ENCODE data around the gene BFSP2. TPM values are rescaled to one million over a fixed set of nuclear protein-coding genes. Genes with fewer than 3 reads are reported as not detected.

BFSP2 gene
- total and polyA plus RNA-seq, 2 donors (not counting 1 experiment from before 2014, with no cell fraction given), result 0.60 to 1.6 TPM

DNA sequence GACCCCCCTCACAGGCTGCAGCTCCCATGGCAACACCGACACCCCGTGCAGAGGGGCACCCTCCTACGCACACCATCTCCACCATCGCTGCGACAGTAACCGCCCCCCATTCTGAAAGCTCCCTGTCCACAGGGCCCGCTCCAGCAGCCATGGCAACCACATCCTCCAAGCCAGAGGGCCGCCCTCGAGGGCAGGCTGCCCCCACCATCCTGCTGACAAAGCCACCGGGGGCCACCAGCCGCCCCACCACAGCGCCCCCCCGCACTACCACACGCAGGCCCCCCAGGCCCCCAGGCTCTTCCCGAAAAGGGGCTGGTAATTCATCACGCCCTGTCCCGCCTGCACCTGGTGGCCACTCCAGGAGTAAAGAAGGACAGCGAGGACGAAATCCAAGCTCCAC is 19.9 kb upstream of the BFSP2 start:
- no peak for ATAC-seq (ENCODE audit: low read depth)
- H3K9me3 Mint-ChIP-seq (ENCODE audit: insufficient read depth), result no peaks in the 10 kb centered on the region
- no peak overlapping the region for H2AFZ ChIP-seq (ENCODE audit: insufficient read depth, low read depth, low read length, poor library complexity, severe bottlenecking)
- no peak overlapping the region for H3K27ac Mint-ChIP-seq
- no peak for DNase-seq
- no peaks in the 10 kb centered on the region for H3K36me3 ChIP-seq (replicated peaks in 1 of 2; ENCODE audit: control extremely low read depth in 1 of 2, control insufficient read depth in 1 of 2, extremely low read depth in 1 of 2, insufficient read depth in 2 of 2, low read length in 1 of 2)
- POLR2A ChIA-PET, result no interaction called here
- no peaks in the 10 kb centered on the region for H3K4me1 Mint-ChIP-seq
- H4K20me1 ChIP-seq (ENCODE audit: control insufficient read depth, insufficient read depth, low read length, poor library complexity, severe bottlenecking), result no peaks in the 10 kb centered on the region
- intact Hi-C loops (cut with micrococcal nuclease), result loop anchor here (10.0 kb wide), 1 partner anchor 845 kb away; no protein-coding TSS in a partner anchor
- no peak overlapping the region for H3K4me3 ChIP-seq (ENCODE audit: control extremely low read depth in 1 of 5, extremely low read depth in 1 of 5, insufficient read depth in 1 of 5, low read depth in 2 of 5, low read length in 4 of 5)
- H3K4me1 ChIP-seq (ENCODE audit: control insufficient read depth in 2 of 2, insufficient read depth in 2 of 2, low read length in 2 of 2), result no peaks in the 10 kb centered on the region
- peaks cover 0 to 3% (median 0%) of the 10 kb centered on the region in 4 experiments for H3K27me3 ChIP-seq (replicated peaks in 1 of 4; ENCODE audit: control extremely low read depth in 1 of 4, control insufficient read depth in 3 of 4, insufficient read depth in 4 of 4, low read length in 3 of 4)
- H3K27me3 Mint-ChIP-seq, result no peaks in the 10 kb centered on the region
- WGBS (ENCODE audit: insufficient coverage), result 94% methylated on average over 19 of the region's 19 CpGs
- no peak overlapping the region for H3K4me3 Mint-ChIP-seq
- no peak overlapping the region for H3K27ac ChIP-seq (ENCODE audit: low read length in 2 of 2)
- H3K4me2 ChIP-seq (replicated peaks; ENCODE audit: low read depth, low read length, poor library complexity, severe bottlenecking), result no peak overlapping the region
- no peaks in the 10 kb centered on the region for H3K9me3 ChIP-seq (ENCODE audit: control extremely low read depth in 1 of 3, control insufficient read depth in 2 of 3, insufficient read depth in 1 of 3, low read length in 2 of 3)
- CTCF ChIA-PET, result no interaction called here
- TF ChIP-seq CTCF (IDR thresholded peaks at IDR 0.05) (no peak), EZH2 (IDR thresholded peaks at IDR 0.05; ENCODE audit: borderline replicate concordance, insufficient read depth, low read depth, low read length, poor library complexity, severe bottlenecking) (no peak)
- no peak overlapping the region for H3K9ac ChIP-seq (ENCODE audit: low read length)
- no peaks in the 10 kb centered on the region for H3K79me2 ChIP-seq (ENCODE audit: control insufficient read depth, insufficient read depth, low read length)

GRCh38 chr3:133380481-133381225 is 19.2 kb upstream of the BFSP2 start:
- H3K27ac Mint-ChIP-seq, result no peak overlapping the region
- Histone ChIP-seq H3K9ac (ENCODE audit: low read length) (no peak overlapping the region), H3K4me3 (ENCODE audit: control extremely low read depth in 1 of 5, extremely low read depth in 1 of 5, insufficient read depth in 1 of 5, low read depth in 2 of 5, low read length in 4 of 5) (no peak overlapping the region), H3K27ac (ENCODE audit: low read length in 2 of 2) (no peak overlapping the region), H2AFZ (ENCODE audit: insufficient read depth, low read depth, low read length, poor library complexity, severe bottlenecking) (no peak overlapping the region), H3K79me2 (ENCODE audit: control insufficient read depth, insufficient read depth, low read length) (no peaks in the 10 kb centered on the region), H3K4me1 (ENCODE audit: control insufficient read depth in 2 of 2, insufficient read depth in 2 of 2, low read length in 2 of 2) (no peaks in the 10 kb centered on the region), H3K9me3 (ENCODE audit: control extremely low read depth in 1 of 3, control insufficient read depth in 2 of 3, insufficient read depth in 1 of 3, low read length in 2 of 3) (no peaks in the 10 kb centered on the region), H4K20me1 (ENCODE audit: control insufficient read depth, insufficient read depth, low read length, poor library complexity, severe bottlenecking) (no peaks in the 10 kb centered on the region), H3K4me2 (replicated peaks; ENCODE audit: low read depth, low read length, poor library complexity, severe bottlenecking) (no peak overlapping the region), H3K27me3 (replicated peaks in 1 of 4; ENCODE audit: control extremely low read depth in 1 of 4, control insufficient read depth in 3 of 4, insufficient read depth in 4 of 4, low read length in 3 of 4) (peaks cover 0 to 3% (median 0%) of the 10 kb centered on the region in 4 experiments), H3K36me3 (replicated peaks in 1 of 2; ENCODE audit: control extremely low read depth in 1 of 2, control insufficient read depth in 1 of 2, extremely low read depth in 1 of 2, insufficient read depth in 2 of 2, low read length in 1 of 2) (no peaks in the 10 kb centered on the region)
- 92% methylated on average over 16 of the region's 16 CpGs for WGBS (ENCODE audit: insufficient coverage)
- no peaks in the 10 kb centered on the region for H3K4me1 Mint-ChIP-seq
- H3K27me3 Mint-ChIP-seq, result no peaks in the 10 kb centered on the region
- POLR2A ChIA-PET, result no interaction called here
- TF ChIP-seq CTCF (IDR thresholded peaks at IDR 0.05) (no peak), EZH2 (IDR thresholded peaks at IDR 0.05; ENCODE audit: borderline replicate concordance, insufficient read depth, low read depth, low read length, poor library complexity, severe bottlenecking) (no peak)
- no peak overlapping the region for H3K4me3 Mint-ChIP-seq
- CTCF ChIA-PET, result no interaction called here
- DNase-seq (no peak), ATAC-seq (ENCODE audit: low read depth) (no peak)
- intact Hi-C loops (cut with micrococcal nuclease), result loop anchor here (10.0 kb wide), 1 partner anchor 846 kb away; no protein-coding TSS in a partner anchor
- H3K9me3 Mint-ChIP-seq (ENCODE audit: insufficient read depth), result no peaks in the 10 kb centered on the region
